ENCODE results near the gene ARHGEF5. TPM values are rescaled to one million over a fixed set of nuclear protein-coding genes. Genes with fewer than 3 reads are reported as not detected.
"Not testable (repeated sequence)": the region's sequence is repeated elsewhere in the genome, so short reads cannot be mapped to it uniquely, and the experiment has no call there.

ARHGEF5 gene
- total RNA-seq (2014; rRNA removed; shearing (Covaris generic); ENCODE audit: low replicate concordance), result not detected in 2 replicates

DNA sequence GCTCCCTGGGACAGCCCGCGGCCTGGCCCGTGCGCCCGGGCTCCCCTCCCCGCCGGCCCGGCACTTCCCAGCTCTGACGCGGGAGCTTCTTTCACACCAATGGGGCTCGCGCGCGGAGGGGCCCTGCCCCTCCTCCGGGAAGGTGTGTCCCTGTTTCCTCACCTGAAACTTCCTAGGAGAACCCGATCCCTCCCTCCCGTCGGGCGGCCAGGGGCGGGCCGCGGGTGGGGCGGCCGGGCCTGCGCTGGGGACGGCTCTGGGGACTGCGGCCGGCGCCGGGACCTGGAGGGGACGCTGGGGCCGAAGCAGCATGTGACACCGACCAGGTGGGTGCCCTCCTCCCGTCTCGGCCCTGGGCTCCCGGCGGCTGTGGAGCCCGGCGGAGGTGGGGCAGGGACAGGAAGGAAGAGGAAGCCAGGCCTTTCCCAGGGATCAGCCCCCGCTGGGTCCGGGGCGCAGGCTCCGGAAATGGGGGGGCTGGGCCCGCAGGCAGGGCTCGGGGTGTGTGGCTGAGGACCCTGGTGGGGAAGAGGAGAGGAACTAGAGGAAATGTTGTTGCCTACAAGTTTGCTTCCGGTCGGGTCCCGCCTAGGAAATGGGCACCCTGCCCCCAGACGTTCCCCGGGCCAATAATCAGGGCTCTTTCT is at the start of gene ARHGEF5:
TSS of gene ARHGEF5 (plus strand) at position 227 of the 647 bp plus-strand sequence. CDS start 7,268 bp downstream, outside the sequence.
- H3K9me3 ChIP-seq (ENCODE audit: low read length); H3K4me3 ChIP-seq (ENCODE audit: low read length); H3K36me3 ChIP-seq (ENCODE audit: insufficient read depth, low read length); H3K27me3 ChIP-seq (ENCODE audit: low read length); H3K9ac ChIP-seq (ENCODE audit: low read length); H3K9me2 ChIP-seq (replicated peaks; ENCODE audit: insufficient read depth, low read length); H3K4me2 ChIP-seq (ENCODE audit: low read depth, low read length, poor library complexity, severe bottlenecking); H3K4me1 ChIP-seq (ENCODE audit: low read length); H2AFZ ChIP-seq (ENCODE audit: low read length); H3K27ac ChIP-seq (ENCODE audit: low read length); H3K79me2 ChIP-seq (ENCODE audit: low read length); DNase-seq; H4K20me1 ChIP-seq (ENCODE audit: insufficient read depth, low read depth, low read length): not testable (repeated sequence)

DNA sequence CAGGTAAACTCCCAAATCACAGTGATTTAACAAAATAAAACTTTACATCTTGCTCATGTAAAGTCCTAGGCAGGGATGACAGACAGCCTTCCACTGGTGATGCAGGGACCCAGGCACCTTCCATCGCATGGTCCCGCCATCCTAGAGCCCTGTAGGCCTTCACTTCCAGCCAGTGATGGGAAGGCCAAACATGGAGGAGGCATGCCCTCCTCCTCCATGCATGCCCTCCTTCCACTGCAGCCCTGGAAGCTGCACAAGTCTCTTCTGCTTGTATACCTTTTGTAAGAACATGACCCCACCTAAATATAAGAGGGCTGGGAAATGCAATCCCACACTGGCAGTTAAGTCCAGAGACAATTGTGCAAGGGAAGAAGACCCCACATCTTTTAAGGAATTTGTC is 45.5 kb upstream of the ARHGEF5 start:
- not testable (repeated sequence) for H3K4me2 ChIP-seq (ENCODE audit: low read depth, low read length, poor library complexity, severe bottlenecking); H3K9ac ChIP-seq (ENCODE audit: low read length); DNase-seq; H3K79me2 ChIP-seq (ENCODE audit: low read length); H3K9me2 ChIP-seq (replicated peaks; ENCODE audit: insufficient read depth, low read length); H3K4me1 ChIP-seq (ENCODE audit: low read length); H4K20me1 ChIP-seq (ENCODE audit: insufficient read depth, low read depth, low read length); H3K36me3 ChIP-seq (ENCODE audit: insufficient read depth, low read length); H3K27me3 ChIP-seq (ENCODE audit: low read length); H2AFZ ChIP-seq (ENCODE audit: low read length); H3K27ac ChIP-seq (ENCODE audit: low read length); H3K9me3 ChIP-seq (ENCODE audit: low read length); H3K4me3 ChIP-seq (ENCODE audit: low read length)

DNA sequence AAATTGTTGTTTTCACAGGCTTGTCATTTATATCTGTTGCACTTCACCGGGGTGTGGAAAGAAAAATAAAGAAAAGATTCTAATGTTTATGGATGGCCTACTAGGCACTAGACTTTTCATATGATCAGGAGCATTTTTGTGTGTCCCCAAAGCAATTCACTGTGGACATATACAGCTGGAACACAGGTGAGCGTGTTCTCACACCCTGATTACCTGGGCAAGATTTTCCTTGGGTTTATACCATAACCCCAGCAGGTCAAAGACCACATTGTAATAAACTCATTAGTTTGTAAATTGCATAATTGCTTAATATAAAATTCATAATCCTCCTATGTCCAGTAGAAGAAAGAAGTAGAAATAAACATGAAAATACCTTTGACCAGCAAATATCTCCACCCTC is 44.0 kb upstream of the ARHGEF5 start:
- not testable (repeated sequence) for H3K79me2 ChIP-seq (ENCODE audit: low read length); H3K36me3 ChIP-seq (ENCODE audit: insufficient read depth, low read length); H2AFZ ChIP-seq (ENCODE audit: low read length); H3K27me3 ChIP-seq (ENCODE audit: low read length); DNase-seq; H3K4me1 ChIP-seq (ENCODE audit: low read length); H3K4me2 ChIP-seq (ENCODE audit: low read depth, low read length, poor library complexity, severe bottlenecking); H3K9ac ChIP-seq (ENCODE audit: low read length); H3K4me3 ChIP-seq (ENCODE audit: low read length); H3K9me2 ChIP-seq (replicated peaks; ENCODE audit: insufficient read depth, low read length); H4K20me1 ChIP-seq (ENCODE audit: insufficient read depth, low read depth, low read length); H3K9me3 ChIP-seq (ENCODE audit: low read length); H3K27ac ChIP-seq (ENCODE audit: low read length)

DNA sequence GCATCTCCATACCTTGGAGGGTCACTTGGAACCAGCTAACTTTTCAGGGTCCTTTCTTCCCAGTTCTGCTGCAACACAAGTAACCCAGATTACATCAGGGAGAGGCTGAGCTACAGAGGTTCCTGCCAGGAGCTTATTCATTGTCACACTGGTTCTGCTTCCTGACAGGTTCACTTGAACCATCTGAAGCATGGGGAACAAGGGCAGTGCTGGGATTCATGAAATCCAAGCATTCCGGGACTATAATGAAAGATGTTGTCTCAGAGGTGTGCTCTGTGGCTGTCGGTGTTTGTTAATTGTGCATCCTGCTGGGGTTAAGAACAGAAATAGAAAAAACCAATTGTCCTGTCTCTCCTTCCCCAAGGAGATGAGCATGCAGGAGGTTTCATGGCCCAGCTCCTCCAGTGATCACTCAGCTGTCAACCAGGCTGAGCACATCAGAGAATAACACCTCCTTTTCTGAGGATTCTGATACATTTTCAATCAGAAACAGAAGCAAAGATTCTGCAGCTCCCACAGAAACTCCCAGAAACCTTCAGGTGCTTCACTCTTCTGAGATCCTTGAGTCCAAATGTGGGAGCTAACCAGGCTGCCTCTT is 43.2 kb upstream of the ARHGEF5 start, which contains the start of gene OR2A1:
TSS of gene OR2A1 (plus strand) at position 548 of the 598 bp plus-strand sequence. CDS start 5,706 bp downstream, outside the sequence.
- H3K9me3 ChIP-seq (ENCODE audit: low read length); H3K36me3 ChIP-seq (ENCODE audit: insufficient read depth, low read length); H3K27ac ChIP-seq (ENCODE audit: low read length); DNase-seq; H2AFZ ChIP-seq (ENCODE audit: low read length); H3K9me2 ChIP-seq (replicated peaks; ENCODE audit: insufficient read depth, low read length); H4K20me1 ChIP-seq (ENCODE audit: insufficient read depth, low read depth, low read length); H3K4me2 ChIP-seq (ENCODE audit: low read depth, low read length, poor library complexity, severe bottlenecking); H3K9ac ChIP-seq (ENCODE audit: low read length); H3K4me3 ChIP-seq (ENCODE audit: low read length); H3K79me2 ChIP-seq (ENCODE audit: low read length); H3K27me3 ChIP-seq (ENCODE audit: low read length); H3K4me1 ChIP-seq (ENCODE audit: low read length): not testable (repeated sequence)

DNA sequence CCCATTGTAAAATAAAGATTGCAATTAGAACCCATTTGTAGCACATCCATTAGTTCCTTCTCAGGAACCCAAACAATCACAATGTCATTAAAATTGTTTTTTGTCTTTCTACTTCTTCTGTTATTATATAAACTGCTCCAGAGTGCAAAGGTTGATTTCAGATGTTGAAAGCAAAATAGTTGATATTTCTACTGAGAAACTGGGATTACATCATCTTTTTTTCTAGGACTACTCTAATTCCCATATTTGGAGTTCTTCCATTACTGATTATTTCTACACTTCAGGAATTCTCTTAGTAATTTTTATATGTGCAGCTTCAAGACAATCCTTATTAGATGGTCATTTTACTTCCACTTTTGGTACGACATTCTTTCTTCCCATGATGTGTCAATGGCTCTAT is 37.7 kb upstream of the ARHGEF5 start:
- not testable (repeated sequence) for H3K36me3 ChIP-seq (ENCODE audit: insufficient read depth, low read length); H3K27ac ChIP-seq (ENCODE audit: low read length); H2AFZ ChIP-seq (ENCODE audit: low read length); H3K4me3 ChIP-seq (ENCODE audit: low read length); H4K20me1 ChIP-seq (ENCODE audit: insufficient read depth, low read depth, low read length); H3K27me3 ChIP-seq (ENCODE audit: low read length); H3K4me2 ChIP-seq (ENCODE audit: low read depth, low read length, poor library complexity, severe bottlenecking); H3K79me2 ChIP-seq (ENCODE audit: low read length); H3K9me3 ChIP-seq (ENCODE audit: low read length); H3K9ac ChIP-seq (ENCODE audit: low read length); H3K4me1 ChIP-seq (ENCODE audit: low read length); H3K9me2 ChIP-seq (replicated peaks; ENCODE audit: insufficient read depth, low read length); DNase-seq

DNA sequence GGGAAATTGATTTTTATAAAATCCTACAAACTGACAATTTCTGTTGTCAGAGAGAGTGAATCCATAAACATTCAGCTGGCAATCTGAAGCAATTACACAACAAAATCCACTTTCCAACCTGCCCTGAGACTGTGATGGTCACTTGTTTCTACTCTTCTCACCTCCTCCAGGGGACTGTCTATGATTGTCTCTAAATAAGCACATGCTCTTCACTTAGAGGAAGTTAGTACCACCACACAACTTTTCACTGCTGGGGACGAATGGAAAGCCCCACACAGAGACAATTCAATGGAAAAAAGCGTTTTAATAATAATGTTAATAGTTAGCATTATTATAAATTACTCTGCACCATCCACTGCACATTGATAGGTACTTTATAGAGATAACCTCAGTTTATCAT is 35.7 kb upstream of the ARHGEF5 start:
- not testable (repeated sequence) for H3K9me2 ChIP-seq (replicated peaks; ENCODE audit: insufficient read depth, low read length); H3K4me3 ChIP-seq (ENCODE audit: low read length); H3K4me1 ChIP-seq (ENCODE audit: low read length); H2AFZ ChIP-seq (ENCODE audit: low read length); H3K36me3 ChIP-seq (ENCODE audit: insufficient read depth, low read length); H3K4me2 ChIP-seq (ENCODE audit: low read depth, low read length, poor library complexity, severe bottlenecking); H3K9ac ChIP-seq (ENCODE audit: low read length); H3K27me3 ChIP-seq (ENCODE audit: low read length); H3K79me2 ChIP-seq (ENCODE audit: low read length); DNase-seq; H4K20me1 ChIP-seq (ENCODE audit: insufficient read depth, low read depth, low read length); H3K27ac ChIP-seq (ENCODE audit: low read length); H3K9me3 ChIP-seq (ENCODE audit: low read length)

DNA sequence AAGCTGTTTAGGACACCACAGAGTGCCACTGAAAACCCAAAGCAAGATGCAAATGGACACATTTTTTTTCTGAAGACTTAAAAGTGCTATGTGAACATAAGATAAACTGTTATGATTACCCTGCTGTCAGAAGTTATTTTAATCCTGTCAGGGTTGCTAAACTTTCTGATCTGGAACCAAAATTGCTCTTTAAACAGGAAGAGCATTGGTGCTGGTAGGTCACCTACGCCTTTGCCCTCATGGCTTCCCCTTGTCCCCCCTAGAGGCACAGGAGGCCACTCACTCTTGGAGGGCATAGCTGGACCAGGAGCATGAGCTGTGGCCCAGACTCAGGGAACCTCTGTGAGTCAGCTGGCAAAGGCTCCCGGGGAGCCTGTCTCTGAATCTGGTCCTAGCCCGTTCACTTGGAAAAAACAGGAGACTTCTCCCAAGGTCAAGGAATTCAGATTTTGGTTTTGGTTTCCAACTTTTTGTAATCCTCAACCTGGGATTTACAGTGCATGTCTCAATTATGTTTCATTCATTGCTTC is 33.5 kb upstream of the ARHGEF5 start:
- not testable (repeated sequence) for H3K4me3 ChIP-seq (ENCODE audit: low read length); H3K9me2 ChIP-seq (replicated peaks; ENCODE audit: insufficient read depth, low read length); H3K36me3 ChIP-seq (ENCODE audit: insufficient read depth, low read length); H3K9me3 ChIP-seq (ENCODE audit: low read length); H3K79me2 ChIP-seq (ENCODE audit: low read length); H3K4me2 ChIP-seq (ENCODE audit: low read depth, low read length, poor library complexity, severe bottlenecking); H4K20me1 ChIP-seq (ENCODE audit: insufficient read depth, low read depth, low read length); DNase-seq; H3K4me1 ChIP-seq (ENCODE audit: low read length); H3K9ac ChIP-seq (ENCODE audit: low read length); H3K27ac ChIP-seq (ENCODE audit: low read length); H2AFZ ChIP-seq (ENCODE audit: low read length); H3K27me3 ChIP-seq (ENCODE audit: low read length)

DNA sequence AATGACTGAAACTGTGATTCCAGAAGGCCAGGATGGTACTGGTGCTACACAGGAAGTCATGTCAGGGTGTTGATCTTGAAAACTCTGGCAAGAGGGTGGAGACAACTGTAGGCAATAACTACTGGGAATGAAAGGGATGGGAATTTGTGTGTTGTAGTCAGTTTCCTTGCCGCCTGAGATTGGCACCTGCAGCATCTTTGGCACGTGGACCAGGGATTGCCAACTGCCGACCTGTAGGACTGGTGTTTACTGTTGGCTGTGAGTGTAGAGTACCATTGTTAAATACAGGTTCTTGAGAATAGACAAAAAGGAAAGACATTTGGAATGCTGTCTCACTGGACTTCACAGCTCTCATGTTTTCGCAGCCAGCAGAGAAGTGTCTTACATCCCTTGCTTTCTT is 31.8 kb upstream of the ARHGEF5 start:
- not testable (repeated sequence) for H3K4me3 ChIP-seq (ENCODE audit: low read length); H3K4me1 ChIP-seq (ENCODE audit: low read length); H3K4me2 ChIP-seq (ENCODE audit: low read depth, low read length, poor library complexity, severe bottlenecking); DNase-seq; H3K9me3 ChIP-seq (ENCODE audit: low read length); H3K27ac ChIP-seq (ENCODE audit: low read length); H2AFZ ChIP-seq (ENCODE audit: low read length); H3K27me3 ChIP-seq (ENCODE audit: low read length); H3K9ac ChIP-seq (ENCODE audit: low read length); H3K79me2 ChIP-seq (ENCODE audit: low read length); H3K9me2 ChIP-seq (replicated peaks; ENCODE audit: insufficient read depth, low read length); H4K20me1 ChIP-seq (ENCODE audit: insufficient read depth, low read depth, low read length); H3K36me3 ChIP-seq (ENCODE audit: insufficient read depth, low read length)
